ENCODE results near the gene FEN1.

- TF ChIP-seq CTCF (IDR thresholded peaks at IDR 0.05) = no peak
- no peak for TF ChIP-seq POLR2A (IDR thresholded peaks at IDR 0.05)
Measured at GRCh38 chr11:61773809-61774208, 18.9 kb upstream of the FEN1 start.
